ENCODE data around the gene TCEANC.

Gene TCEANC

GRCh38 chrX:13651150-13651549 lies 1.8 kb upstream of the TCEANC start:
- DNase-seq: no peak
- no peak for TF ChIP-seq CTCF (IDR thresholded peaks at IDR 0.05)
- H3K4me1 Mint-ChIP-seq: peaks cover 6% of the 10 kb centered on the region
- H3K27ac Mint-ChIP-seq: no peak overlapping the region
- no peaks in the 10 kb centered on the region for H3K36me3 Mint-ChIP-seq (ENCODE audit: low read depth)
- peaks cover 24% of the 10 kb centered on the region for H3K9me3 Mint-ChIP-seq
- peaks cover 1% of the 10 kb centered on the region for H3K27me3 Mint-ChIP-seq (ENCODE audit: low read depth, poor library complexity)
- H3K4me3 Mint-ChIP-seq: no peak overlapping the region

- DNase-seq: no peak
- no peaks in the 10 kb centered on the region for H3K27me3 Mint-ChIP-seq (ENCODE audit: low read depth, poor library complexity)
- H3K36me3 Mint-ChIP-seq (ENCODE audit: low read depth): no peaks in the 10 kb centered on the region
- no peak overlapping the region for H3K27ac Mint-ChIP-seq
- peak overlapping the region; percentile 84 for H3K4me3 Mint-ChIP-seq
- H3K4me1 Mint-ChIP-seq: peaks cover 5% of the 10 kb centered on the region
- H3K9me3 Mint-ChIP-seq: peaks cover 27% of the 10 kb centered on the region
- no peak for TF ChIP-seq CTCF (IDR thresholded peaks at IDR 0.05)
Measured at GRCh38 chrX:13652287-13652793, 601 bp upstream of the TCEANC start.

GRCh38 chrX:13654116-13654515 lies 1.2 kb downstream of the TCEANC start:
- H3K27ac Mint-ChIP-seq: no peak overlapping the region
- no peak for DNase-seq
- peaks cover 12% of the 10 kb centered on the region for H3K4me1 Mint-ChIP-seq
- H3K4me3 Mint-ChIP-seq: peak overlapping the region; percentile 84
- H3K27me3 Mint-ChIP-seq (ENCODE audit: low read depth, poor library complexity): no peaks in the 10 kb centered on the region
- H3K9me3 Mint-ChIP-seq: peaks cover 19% of the 10 kb centered on the region
- no peaks in the 10 kb centered on the region for H3K36me3 Mint-ChIP-seq (ENCODE audit: low read depth)
- no peak for TF ChIP-seq CTCF (IDR thresholded peaks at IDR 0.05)

GRCh38 chrX:13655674-13656073 lies 2.7 kb downstream of the TCEANC start:
- no peaks in the 10 kb centered on the region for H3K27me3 Mint-ChIP-seq (ENCODE audit: low read depth, poor library complexity)
- DNase-seq: no peak
- peaks cover 13% of the 10 kb centered on the region for H3K4me1 Mint-ChIP-seq
- no peak for TF ChIP-seq CTCF (IDR thresholded peaks at IDR 0.05)
- peaks cover 6% of the 10 kb centered on the region for H3K36me3 Mint-ChIP-seq (ENCODE audit: low read depth)
- no peak overlapping the region for H3K27ac Mint-ChIP-seq
- H3K9me3 Mint-ChIP-seq: peaks cover 29% of the 10 kb centered on the region
- no peak overlapping the region for H3K4me3 Mint-ChIP-seq

- DNase-seq: no peak
- no peak overlapping the region for H3K27ac Mint-ChIP-seq
- H3K4me3 Mint-ChIP-seq: no peak overlapping the region
- H3K4me1 Mint-ChIP-seq: peaks cover 16% of the 10 kb centered on the region
- TF ChIP-seq CTCF (IDR thresholded peaks at IDR 0.05): peak; percentile 56
- peaks cover 22% of the 10 kb centered on the region for H3K36me3 Mint-ChIP-seq (ENCODE audit: low read depth)
- H3K9me3 Mint-ChIP-seq: peaks cover 43% of the 10 kb centered on the region
- H3K27me3 Mint-ChIP-seq (ENCODE audit: low read depth, poor library complexity): no peaks in the 10 kb centered on the region
Measured at GRCh38 chrX:13658602-13659001, 5.7 kb downstream of the TCEANC start.

GRCh38 chrX:13659063-13659462 lies 6.1 kb downstream of the TCEANC start:
- DNase-seq: no peak
- no peak overlapping the region for H3K27ac Mint-ChIP-seq
- H3K4me3 Mint-ChIP-seq: no peak overlapping the region
- peaks cover 26% of the 10 kb centered on the region for H3K36me3 Mint-ChIP-seq (ENCODE audit: low read depth)
- H3K27me3 Mint-ChIP-seq (ENCODE audit: low read depth, poor library complexity): no peaks in the 10 kb centered on the region
- peaks cover 16% of the 10 kb centered on the region for H3K4me1 Mint-ChIP-seq
- TF ChIP-seq CTCF (IDR thresholded peaks at IDR 0.05): no peak
- peaks cover 45% of the 10 kb centered on the region for H3K9me3 Mint-ChIP-seq

Measured in nephron progenitor cell (in vitro differentiated cells).